ENCODE measurements around the gene REXO1. TPM values are rescaled to one million over a fixed set of nuclear protein-coding genes. Genes with fewer than 3 reads are reported as not detected.

REXO1 gene
- total RNA-seq, 1 donor, result 9.0 TPM

- DNase-seq (ENCODE audit: low read depth), result no peak
- TF ChIP-seq CTCF (IDR thresholded peaks at IDR 0.05; ENCODE audit: insufficient read depth, low read length), result peak; percentile 38
- H3K4me3 ChIP-seq (ENCODE audit: low read depth, low read length), result no peak overlapping the region
These were observed 80.0 kb downstream of the REXO1 start for GRCh38 chr19:1768248-1768647.

- DNase-seq (ENCODE audit: low read depth), result no peak
- peak; percentile 92 for TF ChIP-seq CTCF (IDR thresholded peaks at IDR 0.05; ENCODE audit: insufficient read depth, low read length)
- no peak overlapping the region for H3K4me3 ChIP-seq (ENCODE audit: low read depth, low read length)
These were observed 80.8 kb downstream of the REXO1 start for GRCh38 chr19:1767464-1767933.

- DNase-seq (ENCODE audit: low read depth), result no peak
- no peak for TF ChIP-seq CTCF (IDR thresholded peaks at IDR 0.05; ENCODE audit: insufficient read depth, low read length)
These were observed 81.4 kb downstream of the REXO1 start for GRCh38 chr19:1766800-1767352.

GRCh38 chr19:1765904-1766799 is 82.1 kb downstream of the REXO1 start:
- TF ChIP-seq CTCF (IDR thresholded peaks at IDR 0.05; ENCODE audit: insufficient read depth, low read length), result no peak
- no peak overlapping the region for H3K4me3 ChIP-seq (ENCODE audit: low read depth, low read length)
- no peak for DNase-seq (ENCODE audit: low read depth)

More at GRCh38 chr19:1766800-1767352, 81.4 kb downstream of the REXO1 start:
- H3K4me3 ChIP-seq (ENCODE audit: low read depth, low read length), result no peak overlapping the region

Other genes with a start within 250 kb of the REXO1 start
- 28.9 and 37.6 TPM in 2 replicates for gene UQCR11, start 243.0 kb downstream of the REXO1 start, total RNA-seq (ENCODE audit: low replicate concordance)
- gene TCF3, start 195.9 kb downstream of the REXO1 start, total RNA-seq (ENCODE audit: low replicate concordance), result 27.0 and 74.2 TPM in 2 replicates
- not detected in 2 replicates for gene ONECUT3, start 95.0 kb downstream of the REXO1 start, total RNA-seq (ENCODE audit: low replicate concordance)
- gene ATP8B3, start 36.2 kb downstream of the REXO1 start, total RNA-seq (ENCODE audit: low replicate concordance), result 0.16 and 3.3 TPM in 2 replicates
- gene KLF16, start 15.1 kb upstream of the REXO1 start, total RNA-seq (ENCODE audit: low replicate concordance), result 6.5 and 7.3 TPM in 2 replicates
- 48.0 and 51.2 TPM in 2 replicates for gene ABHD17A, start 37.0 kb upstream of the REXO1 start, total RNA-seq (ENCODE audit: low replicate concordance)
- 2.6 and 4.2 TPM in 2 replicates for gene ADAT3, start 56.9 kb upstream of the REXO1 start, total RNA-seq (ENCODE audit: low replicate concordance)
- gene SCAMP4, start 56.9 kb upstream of the REXO1 start, total RNA-seq (ENCODE audit: low replicate concordance), result 51.6 and 59.3 TPM in 2 replicates
- gene CSNK1G2, start 92.7 kb upstream of the REXO1 start, total RNA-seq (ENCODE audit: low replicate concordance), result 29.6 and 47.5 TPM in 2 replicates
- 15.5 and 59.3 TPM in 2 replicates for gene BTBD2, start 167.2 kb upstream of the REXO1 start, total RNA-seq (ENCODE audit: low replicate concordance)
- 75.8 and 84.3 TPM in 2 replicates for gene MKNK2, start 202.8 kb upstream of the REXO1 start, total RNA-seq (ENCODE audit: low replicate concordance)
- 7.4 and 40.4 TPM in 2 replicates for gene MOB3A, start 247.8 kb upstream of the REXO1 start, total RNA-seq (ENCODE audit: low replicate concordance)
- gene IZUMO4, start 248.4 kb upstream of the REXO1 start, total RNA-seq (ENCODE audit: low replicate concordance), result 0.16 and 1.4 TPM in 2 replicates